GM23338 (cell line): ENCODE measurements around the gene RELL1. TPM values are rescaled to one million over a fixed set of nuclear protein-coding genes. Genes with fewer than 3 reads are reported as not detected.

Experiments
- ATAC-seq: fragments of 200-7000 bp; cut with Tn5 transposase; 3 replicates; pipeline ENCODE4 v1.9.1; 2020
- DNase-seq: peaks from one replicate; pipeline ENCODE4 v3.0.0-alpha.2; 2015; ENCODE audit warnings: low spot score
- H2AFZ ChIP-seq: fragments of 200-600 bp; sonication (generic); 2 replicates; pipeline ENCODE4 v1.8.0; 2016; ENCODE audit warnings: antibody characterized with exemption, mild to moderate bottlenecking, moderate library complexity
- H3F3A ChIP-seq: fragments of 200-600 bp; sonication (generic); replicated peaks from 2 replicates; pipeline ENCODE4 v1.8.0; 2017; ENCODE audit warnings: antibody characterized with exemption, mixed run types, low read depth
- H3K27ac ChIP-seq: fragments of 200-600 bp; sonication (generic); 2 replicates; pipeline ENCODE4 v1.6.1; 2016; ENCODE audit warnings: low read depth
- H3K27me3 ChIP-seq: fragments of 200-600 bp; sonication (generic); 2 replicates; pipeline ENCODE4 v1.8.0; 2016; ENCODE audit warnings: mild to moderate bottlenecking, mixed run types, moderate library complexity; ENCODE audit not compliant: insufficient read depth
- H3K36me3 ChIP-seq: fragments of 200-600 bp; sonication (generic); 2 replicates; pipeline ENCODE4 v1.8.0; 2016; ENCODE audit warnings: mild to moderate bottlenecking; ENCODE audit not compliant: insufficient read depth
- H3K4me1 ChIP-seq: fragments of 200-600 bp; sonication (generic); 2 replicates; pipeline ENCODE4 v1.8.0; 2016; ENCODE audit warnings: mild to moderate bottlenecking, moderate library complexity; ENCODE audit not compliant: insufficient read depth
- H3K4me2 ChIP-seq: fragments of 200-600 bp; sonication (generic); 2 replicates; pipeline ENCODE4 v1.7.1; 2017; ENCODE audit warnings: mixed run types
- H3K4me3 ChIP-seq: fragments of 200-600 bp; sonication (generic); 2 replicates; pipeline ENCODE4 v1.6.1; 2016; ENCODE audit warnings: mixed run types
- H3K79me2 ChIP-seq: fragments of 200-600 bp; sonication (generic); replicated peaks from 2 replicates; pipeline ENCODE4 v1.8.0; 2017; ENCODE audit warnings: mild to moderate bottlenecking; ENCODE audit not compliant: insufficient read depth
- H3K9me2 ChIP-seq: fragments of 200-600 bp; sonication (generic); 2 replicates; pipeline ENCODE4 v1.8.0; 2017; ENCODE audit not compliant: insufficient read depth
- H4K20me1 ChIP-seq: fragments of 200-600 bp; sonication (generic); replicated peaks from 2 replicates; pipeline ENCODE4 v1.8.0; 2017; ENCODE audit warnings: mild to moderate bottlenecking; ENCODE audit not compliant: insufficient read depth
- H3K27ac Mint-ChIP-seq: 2 replicates; pipeline ENCODE4 v1.8.0; 2020; ENCODE audit warnings: inconsistent platforms, mild to moderate bottlenecking, moderate library complexity, mixed read lengths
- H3K27me3 Mint-ChIP-seq: 3 replicates; pipeline ENCODE4 v1.8.0; 2022; ENCODE audit warnings: low read depth, mild to moderate bottlenecking, moderate library complexity, mixed read lengths, inconsistent platforms; ENCODE audit not compliant: insufficient read depth, poor library complexity
- H3K36me3 Mint-ChIP-seq: 3 replicates; pipeline ENCODE4 v1.8.0; 2021; ENCODE audit warnings: low read depth, mild to moderate bottlenecking, inconsistent platforms, moderate library complexity, mixed read lengths
- H3K4me1 Mint-ChIP-seq: 3 replicates; pipeline ENCODE4 v1.8.0; 2020; ENCODE audit warnings: mild to moderate bottlenecking, inconsistent platforms, mixed read lengths
- H3K4me3 Mint-ChIP-seq: 3 replicates; pipeline ENCODE4 v1.8.0; 2021; ENCODE audit warnings: moderate library complexity, mild to moderate bottlenecking, inconsistent platforms, mixed read lengths
- H3K9me3 Mint-ChIP-seq: 3 replicates; pipeline ENCODE4 v1.8.0; 2020; ENCODE audit warnings: moderate library complexity, mild to moderate bottlenecking, inconsistent platforms, mixed read lengths
- CREB1 ChIP-seq: fragments of 250-450 bp; sonication (Bioruptor Pico); IDR thresholded peaks from 2 replicates; pipeline ENCODE4 v1.5.0; 2020; ENCODE audit warnings: low read depth, mild to moderate bottlenecking, moderate library complexity
- EZH2 ChIP-seq: fragments of 200-600 bp; sonication (generic); IDR thresholded peaks from one replicate; pipeline ENCODE4 v1.8.0; 2017; ENCODE audit warnings: antibody characterized with exemption, mild to moderate bottlenecking, low read depth; ENCODE audit not compliant: unreplicated experiment
- JUNB ChIP-seq: IDR thresholded peaks from one replicate; pipeline ENCODE4 v1.6.1; 2016; ENCODE audit warnings: antibody characterized with exemption; ENCODE audit not compliant: unreplicated experiment
- POLR2AphosphoS5 ChIP-seq: IDR thresholded peaks from 2 replicates; pipeline ENCODE4 v1.6.1; 2016; ENCODE audit warnings: antibody characterized with exemption, low read depth
- REST ChIP-seq: IDR thresholded peaks from one replicate; pipeline ENCODE4 v1.6.1; 2018; ENCODE audit warnings: antibody characterized with exemption; ENCODE audit not compliant: unreplicated experiment
- polyA plus RNA-seq: library from polyadenylated mRNA; unstranded; fragments of >200 nt; fragmentation: Nextera tagmentation; extraction: Ambion mirVana; gene quantifications from 2 replicates; pipeline ENCODE4 v1.2.1, GENCODE V29; 2016
- total RNA-seq: library from RNA; depleted of rRNA; stranded (reverse); fragments of >200 nt; shearing (Covaris generic); gene quantifications from 2 replicates; pipeline ENCODE4 v1.2.3, GENCODE V29; 2014
- TF ChIP-seq, protein P1 (sequence below): fragments of 250-450 bp; sonication (Bioruptor Pico); IDR thresholded peaks from 2 replicates; pipeline ENCODE4 v1.5.0; 2020; ENCODE audit warnings: mild to moderate bottlenecking, moderate library complexity

RELL1 gene
- total and polyA plus RNA-seq, 2 experiments from 2014 or later, result 2.8 to 28.5 TPM

GRCh38 chr4:37715889-37716402 is 29.8 kb upstream of the RELL1 start:
- no peak for DNase-seq
- Histone ChIP-seq H3K9me2 (peaks cover 2% of the 10 kb centered on the region; the same call in 1 of the 2 replicates), H4K20me1 (no peaks in the 10 kb centered on the region), H3K36me3 (no peaks in the 10 kb centered on the region), H3K27ac (no peak overlapping the region), H3K4me3 (no peak overlapping the region), H3K79me2 (no peaks in the 10 kb centered on the region), H3F3A (no peaks in the 10 kb centered on the region), H3K4me1 (no peaks in the 10 kb centered on the region), H3K27me3 (no peaks in the 10 kb centered on the region), H2AFZ (no peak overlapping the region), H3K4me2 (no peak overlapping the region)
- no peaks in the 10 kb centered on the region for H3K9me3 Mint-ChIP-seq
- peaks cover 5% of the 10 kb centered on the region; the same call in 1 of the 3 replicates for H3K4me1 Mint-ChIP-seq
- ATAC-seq, result no peak
- H3K36me3 Mint-ChIP-seq, result no peaks in the 10 kb centered on the region
- H3K4me3 Mint-ChIP-seq, result no peak overlapping the region
- no peaks in the 10 kb centered on the region for H3K27me3 Mint-ChIP-seq
- H3K27ac Mint-ChIP-seq, result no peak overlapping the region
- TF ChIP-seq, protein P1, sequence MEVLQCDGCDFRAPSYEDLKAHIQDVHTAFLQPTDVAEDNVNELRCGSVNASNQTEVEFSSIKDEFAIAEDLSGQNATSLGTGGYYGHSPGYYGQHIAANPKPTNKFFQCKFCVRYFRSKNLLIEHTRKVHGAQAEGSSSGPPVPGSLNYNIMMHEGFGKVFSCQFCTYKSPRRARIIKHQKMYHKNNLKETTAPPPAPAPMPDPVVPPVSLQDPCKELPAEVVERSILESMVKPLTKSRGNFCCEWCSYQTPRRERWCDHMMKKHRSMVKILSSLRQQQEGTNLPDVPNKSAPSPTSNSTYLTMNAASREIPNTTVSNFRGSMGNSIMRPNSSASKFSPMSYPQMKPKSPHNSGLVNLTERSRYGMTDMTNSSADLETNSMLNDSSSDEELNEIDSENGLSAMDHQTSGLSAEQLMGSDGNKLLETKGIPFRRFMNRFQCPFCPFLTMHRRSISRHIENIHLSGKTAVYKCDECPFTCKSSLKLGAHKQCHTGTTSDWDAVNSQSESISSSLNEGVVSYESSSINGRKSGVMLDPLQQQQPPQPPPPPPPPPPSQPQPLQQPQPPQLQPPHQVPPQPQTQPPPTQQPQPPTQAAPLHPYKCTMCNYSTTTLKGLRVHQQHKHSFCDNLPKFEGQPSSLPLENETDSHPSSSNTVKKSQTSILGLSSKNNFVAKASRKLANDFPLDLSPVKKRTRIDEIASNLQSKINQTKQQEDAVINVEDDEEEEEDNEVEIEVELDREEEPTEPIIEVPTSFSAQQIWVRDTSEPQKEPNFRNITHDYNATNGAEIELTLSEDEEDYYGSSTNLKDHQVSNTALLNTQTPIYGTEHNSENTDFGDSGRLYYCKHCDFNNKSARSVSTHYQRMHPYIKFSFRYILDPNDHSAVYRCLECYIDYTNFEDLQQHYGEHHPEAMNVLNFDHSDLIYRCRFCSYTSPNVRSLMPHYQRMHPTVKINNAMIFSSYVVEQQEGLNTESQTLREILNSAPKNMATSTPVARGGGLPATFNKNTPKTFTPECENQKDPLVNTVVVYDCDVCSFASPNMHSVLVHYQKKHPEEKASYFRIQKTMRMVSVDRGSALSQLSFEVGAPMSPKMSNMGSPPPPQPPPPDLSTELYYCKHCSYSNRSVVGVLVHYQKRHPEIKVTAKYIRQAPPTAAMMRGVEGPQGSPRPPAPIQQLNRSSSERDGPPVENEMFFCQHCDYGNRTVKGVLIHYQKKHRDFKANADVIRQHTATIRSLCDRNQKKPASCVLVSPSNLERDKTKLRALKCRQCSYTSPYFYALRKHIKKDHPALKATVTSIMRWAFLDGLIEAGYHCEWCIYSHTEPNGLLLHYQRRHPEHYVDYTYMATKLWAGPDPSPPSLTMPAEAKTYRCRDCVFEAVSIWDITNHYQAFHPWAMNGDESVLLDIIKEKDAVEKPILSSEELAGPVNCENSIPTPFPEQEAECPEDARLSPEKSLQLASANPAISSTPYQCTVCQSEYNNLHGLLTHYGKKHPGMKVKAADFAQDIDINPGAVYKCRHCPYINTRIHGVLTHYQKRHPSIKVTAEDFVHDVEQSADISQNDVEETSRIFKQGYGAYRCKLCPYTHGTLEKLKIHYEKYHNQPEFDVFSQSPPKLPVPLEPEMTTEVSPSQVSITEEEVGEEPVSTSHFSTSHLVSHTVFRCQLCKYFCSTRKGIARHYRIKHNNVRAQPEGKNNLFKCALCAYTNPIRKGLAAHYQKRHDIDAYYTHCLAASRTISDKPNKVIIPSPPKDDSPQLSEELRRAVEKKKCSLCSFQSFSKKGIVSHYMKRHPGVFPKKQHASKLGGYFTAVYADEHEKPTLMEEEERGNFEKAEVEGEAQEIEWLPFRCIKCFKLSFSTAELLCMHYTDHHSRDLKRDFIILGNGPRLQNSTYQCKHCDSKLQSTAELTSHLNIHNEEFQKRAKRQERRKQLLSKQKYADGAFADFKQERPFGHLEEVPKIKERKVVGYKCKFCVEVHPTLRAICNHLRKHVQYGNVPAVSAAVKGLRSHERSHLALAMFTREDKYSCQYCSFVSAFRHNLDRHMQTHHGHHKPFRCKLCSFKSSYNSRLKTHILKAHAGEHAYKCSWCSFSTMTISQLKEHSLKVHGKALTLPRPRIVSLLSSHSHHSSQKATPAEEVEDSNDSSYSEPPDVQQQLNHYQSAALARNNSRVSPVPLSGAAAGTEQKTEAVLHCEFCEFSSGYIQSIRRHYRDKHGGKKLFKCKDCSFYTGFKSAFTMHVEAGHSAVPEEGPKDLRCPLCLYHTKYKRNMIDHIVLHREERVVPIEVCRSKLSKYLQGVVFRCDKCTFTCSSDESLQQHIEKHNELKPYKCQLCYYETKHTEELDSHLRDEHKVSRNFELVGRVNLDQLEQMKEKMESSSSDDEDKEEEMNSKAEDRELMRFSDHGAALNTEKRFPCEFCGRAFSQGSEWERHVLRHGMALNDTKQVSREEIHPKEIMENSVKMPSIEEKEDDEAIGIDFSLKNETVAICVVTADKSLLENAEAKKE (CRISPR knock-in tag), result no peak
- no peak for TF ChIP-seq EZH2
- TF ChIP-seq POLR2AphosphoS5, result no peak
- no peak for TF ChIP-seq CREB1 (CRISPR knock-in tag)
- TF ChIP-seq REST, result no peak
- no peak for TF ChIP-seq JUNB
